HepG2 (cell line): ENCODE results near the gene PROX1. TPM values are rescaled to one million over a fixed set of nuclear protein-coding genes. Genes with fewer than 3 reads are reported as not detected.

Experiments
- CHD4 ChIP-seq: fragments of 200-600 bp; sonication (generic); IDR thresholded peaks from 2 replicates; pipeline ENCODE4 v1.7.0; 2017; ENCODE audit warnings: mild to moderate bottlenecking, low read length, borderline replicate concordance
- IKZF4 ChIP-seq: sonication (generic); formaldehyde crosslinking; IDR thresholded peaks from 2 replicates; pipeline ENCODE4 v1.5.1; 2020; ENCODE audit warnings: borderline replicate concordance, mild to moderate bottlenecking, low read depth, missing genetic modification reagents; ENCODE audit errors: not compliant biosample characterization
- IRF2 ChIP-seq: IDR thresholded peaks from 2 replicates; pipeline ENCODE4 v1.6.1; 2018; ENCODE audit warnings: missing genetic modification reagents, missing compliant biosample characterization
- JUND ChIP-seq: sonication (generic); formaldehyde crosslinking; IDR thresholded peaks from 2 replicates; pipeline ENCODE4 v1.8.0; 2022; ENCODE audit warnings: mild to moderate bottlenecking, missing genetic modification reagents
- KLF6 ChIP-seq: IDR thresholded peaks from 2 replicates; pipeline ENCODE4 v1.8.0; 2016; ENCODE audit warnings: missing biosample characterization, missing genetic modification reagents
- LCORL ChIP-seq, 2 experiments: fragments of 450-650 bp in 1 of 2; sonication (generic) in 1 of 2; formaldehyde crosslinking in 1 of 2; IDR thresholded peaks; 2 replicates each; pipeline versions ENCODE4 v1.5.0 to v1.6.1; 2017 to 2020; ENCODE audit warnings: antibody characterized with exemption in 1 of 2, missing genetic modification reagents in 1 of 2
- NFATC3 ChIP-seq: sonication (generic); formaldehyde crosslinking; IDR thresholded peaks from 2 replicates; pipeline ENCODE4 v1.5.1; 2020; ENCODE audit warnings: mild to moderate bottlenecking, missing genetic modification reagents
- PCBP1 ChIP-seq: fragments of 200-400 bp; formaldehyde crosslinking; IDR thresholded peaks from 2 replicates; pipeline ENCODE4 v1.6.1; 2017; ENCODE audit warnings: mild to moderate bottlenecking, low read depth, low read length, borderline replicate concordance
- POGZ ChIP-seq: sonication (generic); formaldehyde crosslinking; IDR thresholded peaks from 2 replicates; pipeline ENCODE4 v1.4.0; 2020; ENCODE audit warnings: mild to moderate bottlenecking, missing genetic modification reagents
- RFXAP ChIP-seq: sonication (generic); formaldehyde crosslinking; IDR thresholded peaks from 2 replicates; pipeline ENCODE4 v1.4.0; 2020; ENCODE audit warnings: missing genetic modification reagents, borderline replicate concordance
- SAFB2 ChIP-seq: sonication (generic); formaldehyde crosslinking; IDR thresholded peaks from 2 replicates; pipeline ENCODE4 v1.5.1; 2020; ENCODE audit warnings: missing genetic modification reagents, low read depth, mild to moderate bottlenecking, borderline replicate concordance
- SMAD3 ChIP-seq: sonication (generic); formaldehyde crosslinking; IDR thresholded peaks from 2 replicates; pipeline ENCODE4 v1.4.0; 2020; ENCODE audit warnings: missing genetic modification reagents
- SP2 ChIP-seq: sonication (generic); formaldehyde crosslinking; IDR thresholded peaks from 2 replicates; pipeline ENCODE4 v1.5.1; 2020; ENCODE audit warnings: mild to moderate bottlenecking, missing genetic modification reagents
- SUZ12 ChIP-seq: fragments of 150-350 bp; IDR thresholded peaks from 2 replicates; pipeline ENCODE4 v1.6.1; 2014; ENCODE audit warnings: low read depth, low read length
- THYN1 ChIP-seq: sonication (generic); formaldehyde crosslinking; IDR thresholded peaks from 2 replicates; pipeline ENCODE4 v1.8.1; 2023; ENCODE audit warnings: low read depth, mild to moderate bottlenecking, moderate library complexity, missing genetic modification reagents, borderline replicate concordance
- ZBTB3 ChIP-seq: sonication (generic); formaldehyde crosslinking; IDR thresholded peaks from 2 replicates; pipeline ENCODE4 v1.4.0; 2020; ENCODE audit warnings: low read depth, mild to moderate bottlenecking, moderate library complexity, missing genetic modification reagents, borderline replicate concordance
- ZBTB38 ChIP-seq: sonication (generic); formaldehyde crosslinking; IDR thresholded peaks from 2 replicates; pipeline ENCODE4 v1.5.1; 2020; ENCODE audit warnings: mild to moderate bottlenecking, missing genetic modification reagents
- ZFAT ChIP-seq: sonication (generic); formaldehyde crosslinking; conservative IDR thresholded peaks from 2 replicates; pipeline ENCODE4 v1.8.1; 2023; ENCODE audit warnings: missing genetic modification reagents, inconsistent platforms
- ZNF441 ChIP-seq: sonication (generic); formaldehyde crosslinking; IDR thresholded peaks from 2 replicates; pipeline ENCODE4 v1.7.0; 2021; ENCODE audit warnings: missing genetic modification reagents, borderline replicate concordance
- ZNF547 ChIP-seq: sonication (generic); formaldehyde crosslinking; IDR thresholded peaks from 2 replicates; pipeline ENCODE4 v1.5.1; 2020; ENCODE audit warnings: mild to moderate bottlenecking, missing genetic modification reagents
- ZNF605 ChIP-seq: sonication (generic); formaldehyde crosslinking; IDR thresholded peaks from 2 replicates; pipeline ENCODE4 v1.8.0; 2022; ENCODE audit warnings: mild to moderate bottlenecking, missing genetic modification reagents
- ZNF607 ChIP-seq: sonication (generic); formaldehyde crosslinking; IDR thresholded peaks from 2 replicates; pipeline ENCODE4 v1.5.1; 2020; ENCODE audit warnings: missing genetic modification reagents, mild to moderate bottlenecking, borderline replicate concordance
- ZNF788 ChIP-seq: sonication (generic); formaldehyde crosslinking; IDR thresholded peaks from 2 replicates; pipeline ENCODE4 v1.5.0; 2020; ENCODE audit warnings: mild to moderate bottlenecking, missing genetic modification reagents, borderline replicate concordance
- polyA plus RNA-seq, 8 experiments: library from polyadenylated mRNA; depleted of rRNA in 3 of 8; stranded (reverse) in 7 of 8; unstranded in 1 of 8; fragments of >200 nt; fragmentation: Illumina TruSeq in 4 of 8; extraction: Trizol in 4 of 8; gene quantifications; 2 replicates each; pipeline versions ENCODE4 v1.2.1 to v1.2.3, GENCODE V29; 2011 to 2016; ENCODE audit warnings: low read depth in 4 of 8, missing spikeins in 1 of 8, mixed read lengths in 1 of 8; ENCODE audit not compliant: insufficient read depth in 1 of 8
- total RNA-seq, 5 experiments: library from RNA; depleted of rRNA; stranded (reverse); fragments of >200 nt; fragmentation: Illumina TruSeq; extraction: Trizol; gene quantifications; 2 replicates each; pipeline ENCODE4 v1.2.3, GENCODE V29; 2016; ENCODE audit warnings: low read depth in 1 of 5
- TF ChIP-seq, protein P1 (sequence below): IDR thresholded peaks from 2 replicates; pipeline ENCODE4 v1.6.1; 2016; ENCODE audit warnings: mild to moderate bottlenecking
- TF ChIP-seq, protein P2 (sequence below): sonication (generic); formaldehyde crosslinking; IDR thresholded peaks from 2 replicates; pipeline ENCODE4 v1.5.1; 2020; ENCODE audit warnings: mild to moderate bottlenecking, missing genetic modification reagents, moderate library complexity
- TF ChIP-seq, protein P3 (sequence below): sonication (generic); formaldehyde crosslinking; IDR thresholded peaks from 2 replicates; pipeline ENCODE4 v1.4.0; 2020; ENCODE audit warnings: missing genetic modification reagents
- TF ChIP-seq, protein P4 (sequence below): sonication (generic); formaldehyde crosslinking; IDR thresholded peaks from 2 replicates; pipeline ENCODE4 v1.5.0; 2020; ENCODE audit warnings: mild to moderate bottlenecking, missing genetic modification reagents

PROX1 gene
- total and polyA plus RNA-seq, 2 of the 13 experiments (the other 11 are each of a cell fraction or from before 2014, with no cell fraction given) = 12.3 to 30.2 TPM

DNA sequence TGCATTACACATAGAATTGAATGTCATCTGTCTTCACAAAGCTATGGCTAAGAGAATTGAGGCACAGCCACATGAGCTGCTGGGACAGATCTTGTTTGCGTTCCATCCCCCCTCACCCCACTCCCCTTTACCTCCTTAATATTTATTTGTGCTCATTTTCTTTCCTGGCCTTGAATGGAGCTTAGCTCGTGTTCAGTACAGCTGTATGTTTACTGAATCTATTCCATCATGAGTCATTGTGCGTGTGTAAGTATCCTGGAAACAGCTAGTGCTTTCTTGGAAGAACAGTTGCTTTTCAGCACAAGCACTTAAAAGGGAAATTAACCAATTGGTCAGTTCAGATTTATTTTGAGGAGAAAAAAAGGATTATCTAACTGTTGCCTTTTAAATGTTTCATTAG, 14.7 kb downstream of the PROX1 start (continued):
- TF ChIP-seq IKZF4 (no peak), IRF2 (CRISPR knock-in tag) (peak; percentile 36; the same call in 1 of the 2 replicates), SAFB2 (no peak), CHD4 (no peak), PCBP1 (no peak), POGZ (CRISPR knock-in tag) (peak; percentile 52; the same call in 1 of the 2 replicates), SP2 (CRISPR knock-in tag) (no peak), RFXAP (CRISPR knock-in tag) (no peak), ZNF607 (CRISPR knock-in tag) (no peak), NFATC3 (no peak), ZBTB3 (CRISPR knock-in tag) (no peak), SMAD3 (CRISPR knock-in tag) (no peak), ZBTB38 (CRISPR knock-in tag) (no peak), ZNF605 (no peak), THYN1 (CRISPR knock-in tag) (no peak), ZFAT (CRISPR knock-in tag) (no peak), LCORL (IDR thresholded peaks at IDR 0.05) (no peak), LCORL (CRISPR knock-in tag; IDR thresholded peaks at IDR 0.05) (no peak), ZNF547 (CRISPR knock-in tag) (no peak), SUZ12 (no peak), ZNF788 (no peak), KLF6 (no peak), JUND (CRISPR knock-in tag) (peak; percentile 85), ZNF441 (no peak)
- TF ChIP-seq, protein P1, sequence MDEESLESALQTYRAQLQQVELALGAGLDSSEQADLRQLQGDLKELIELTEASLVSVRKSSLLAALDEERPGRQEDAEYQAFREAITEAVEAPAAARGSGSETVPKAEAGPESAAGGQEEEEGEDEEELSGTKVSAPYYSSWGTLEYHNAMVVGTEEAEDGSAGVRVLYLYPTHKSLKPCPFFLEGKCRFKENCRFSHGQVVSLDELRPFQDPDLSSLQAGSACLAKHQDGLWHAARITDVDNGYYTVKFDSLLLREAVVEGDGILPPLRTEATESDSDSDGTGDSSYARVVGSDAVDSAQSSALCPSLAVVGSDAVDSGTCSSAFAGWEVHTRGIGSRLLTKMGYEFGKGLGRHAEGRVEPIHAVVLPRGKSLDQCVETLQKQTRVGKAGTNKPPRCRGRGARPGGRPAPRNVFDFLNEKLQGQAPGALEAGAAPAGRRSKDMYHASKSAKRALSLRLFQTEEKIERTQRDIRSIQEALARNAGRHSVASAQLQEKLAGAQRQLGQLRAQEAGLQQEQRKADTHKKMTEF = 0 out of 2 replicates have a peak, but pooled peaks have one; percentile 38
- TF ChIP-seq, protein P2, sequence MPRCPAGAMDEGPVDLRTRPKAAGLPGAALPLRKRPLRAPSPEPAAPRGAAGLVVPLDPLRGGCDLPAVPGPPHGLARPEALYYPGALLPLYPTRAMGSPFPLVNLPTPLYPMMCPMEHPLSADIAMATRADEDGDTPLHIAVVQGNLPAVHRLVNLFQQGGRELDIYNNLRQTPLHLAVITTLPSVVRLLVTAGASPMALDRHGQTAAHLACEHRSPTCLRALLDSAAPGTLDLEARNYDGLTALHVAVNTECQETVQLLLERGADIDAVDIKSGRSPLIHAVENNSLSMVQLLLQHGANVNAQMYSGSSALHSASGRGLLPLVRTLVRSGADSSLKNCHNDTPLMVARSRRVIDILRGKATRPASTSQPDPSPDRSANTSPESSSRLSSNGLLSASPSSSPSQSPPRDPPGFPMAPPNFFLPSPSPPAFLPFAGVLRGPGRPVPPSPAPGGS = no peak
- TF ChIP-seq, protein P3, sequence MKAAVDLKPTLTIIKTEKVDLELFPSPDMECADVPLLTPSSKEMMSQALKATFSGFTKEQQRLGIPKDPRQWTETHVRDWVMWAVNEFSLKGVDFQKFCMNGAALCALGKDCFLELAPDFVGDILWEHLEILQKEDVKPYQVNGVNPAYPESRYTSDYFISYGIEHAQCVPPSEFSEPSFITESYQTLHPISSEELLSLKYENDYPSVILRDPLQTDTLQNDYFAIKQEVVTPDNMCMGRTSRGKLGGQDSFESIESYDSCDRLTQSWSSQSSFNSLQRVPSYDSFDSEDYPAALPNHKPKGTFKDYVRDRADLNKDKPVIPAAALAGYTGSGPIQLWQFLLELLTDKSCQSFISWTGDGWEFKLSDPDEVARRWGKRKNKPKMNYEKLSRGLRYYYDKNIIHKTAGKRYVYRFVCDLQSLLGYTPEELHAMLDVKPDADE (CRISPR knock-in tag) = no peak
- TF ChIP-seq, protein P4, sequence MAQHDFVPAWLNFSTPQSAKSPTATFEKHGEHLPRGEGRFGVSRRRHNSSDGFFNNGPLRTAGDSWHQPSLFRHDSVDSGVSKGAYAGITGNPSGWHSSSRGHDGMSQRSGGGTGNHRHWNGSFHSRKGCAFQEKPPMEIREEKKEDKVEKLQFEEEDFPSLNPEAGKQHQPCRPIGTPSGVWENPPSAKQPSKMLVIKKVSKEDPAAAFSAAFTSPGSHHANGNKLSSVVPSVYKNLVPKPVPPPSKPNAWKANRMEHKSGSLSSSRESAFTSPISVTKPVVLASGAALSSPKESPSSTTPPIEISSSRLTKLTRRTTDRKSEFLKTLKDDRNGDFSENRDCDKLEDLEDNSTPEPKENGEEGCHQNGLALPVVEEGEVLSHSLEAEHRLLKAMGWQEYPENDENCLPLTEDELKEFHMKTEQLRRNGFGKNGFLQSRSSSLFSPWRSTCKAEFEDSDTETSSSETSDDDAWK (CRISPR knock-in tag) = no peak
